ENCODE measurements around the gene KRTAP5-11. TPM values are rescaled to one million over a fixed set of nuclear protein-coding genes. Genes with fewer than 3 reads are reported as not detected.

Gene KRTAP5-11
- polyA plus RNA-seq, 2 of the 4 experiments (the other 2 are of a cell fraction): not detected

DNA sequence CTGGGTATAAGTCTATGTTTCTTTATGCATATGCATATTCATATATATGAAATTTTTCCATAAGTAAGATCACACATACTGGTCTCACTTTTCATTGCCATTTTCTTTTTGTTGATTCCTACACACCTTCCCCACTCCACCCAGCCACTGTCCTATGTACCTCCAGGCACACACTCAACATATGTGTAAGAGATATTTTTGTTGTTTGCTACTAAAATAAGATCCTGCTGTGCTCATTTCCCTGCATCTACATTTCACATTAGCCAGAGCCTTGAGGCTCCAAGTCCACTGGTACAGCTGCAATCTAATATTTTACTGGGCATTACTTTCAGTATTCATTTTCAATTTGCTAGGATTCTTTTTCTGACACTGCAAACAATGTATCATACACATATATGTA is 25.4 kb downstream of the KRTAP5-11 start:
- POLR2A ChIA-PET: no interaction called here
- no peak for ATAC-seq
- DNase-seq (ENCODE audit: low read depth in 1 of 2, low spot score in 1 of 2): no peak
- TF ChIP-seq, protein P1, sequence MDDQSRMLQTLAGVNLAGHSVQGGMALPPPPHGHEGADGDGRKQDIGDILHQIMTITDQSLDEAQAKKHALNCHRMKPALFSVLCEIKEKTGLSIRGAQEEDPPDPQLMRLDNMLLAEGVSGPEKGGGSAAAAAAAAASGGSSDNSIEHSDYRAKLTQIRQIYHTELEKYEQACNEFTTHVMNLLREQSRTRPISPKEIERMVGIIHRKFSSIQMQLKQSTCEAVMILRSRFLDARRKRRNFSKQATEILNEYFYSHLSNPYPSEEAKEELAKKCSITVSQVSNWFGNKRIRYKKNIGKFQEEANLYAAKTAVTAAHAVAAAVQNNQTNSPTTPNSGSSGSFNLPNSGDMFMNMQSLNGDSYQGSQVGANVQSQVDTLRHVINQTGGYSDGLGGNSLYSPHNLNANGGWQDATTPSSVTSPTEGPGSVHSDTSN (IDR thresholded peaks at IDR 0.05): no peak
- TF ChIP-seq CBX8 (IDR thresholded peaks at IDR 0.05) (no peak), RAD21 (conservative IDR thresholded peaks at IDR 0.05 in 1 of 2, IDR thresholded peaks at IDR 0.05 in 1 of 2) (no peak), SMC3 (IDR thresholded peaks at IDR 0.05) (no peak), SREBF2 (IDR thresholded peaks at IDR 0.05) (no peak), ESRRA (IDR thresholded peaks at IDR 0.05; ENCODE audit: borderline replicate concordance, low read length) (no peak), HEYL (CRISPR knock-in tag; IDR thresholded peaks at IDR 0.05) (no peak), POLR2A (IDR thresholded peaks at IDR 0.05; ENCODE audit: low read length) (no peak), MAZ (IDR thresholded peaks at IDR 0.05; ENCODE audit: borderline replicate concordance, low read depth, low read length) (no peak), ZFP36 (IDR thresholded peaks at IDR 0.05; ENCODE audit: borderline replicate concordance, partially characterized antibody) (no peak), MYC (IDR thresholded peaks at IDR 0.05; ENCODE audit: borderline replicate concordance, low read length) (no peak), KDM5A (IDR thresholded peaks at IDR 0.05) (no peak), RFX5 (IDR thresholded peaks at IDR 0.05) (no peak), HOXB13 (CRISPR knock-in tag; IDR thresholded peaks at IDR 0.05; ENCODE audit: low read depth) (no peak), HOXA7 (CRISPR knock-in tag; IDR thresholded peaks at IDR 0.05) (no peak)
- TF ChIP-seq, protein P2, sequence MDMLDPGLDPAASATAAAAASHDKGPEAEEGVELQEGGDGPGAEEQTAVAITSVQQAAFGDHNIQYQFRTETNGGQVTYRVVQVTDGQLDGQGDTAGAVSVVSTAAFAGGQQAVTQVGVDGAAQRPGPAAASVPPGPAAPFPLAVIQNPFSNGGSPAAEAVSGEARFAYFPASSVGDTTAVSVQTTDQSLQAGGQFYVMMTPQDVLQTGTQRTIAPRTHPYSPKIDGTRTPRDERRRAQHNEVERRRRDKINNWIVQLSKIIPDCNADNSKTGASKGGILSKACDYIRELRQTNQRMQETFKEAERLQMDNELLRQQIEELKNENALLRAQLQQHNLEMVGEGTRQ (IDR thresholded peaks at IDR 0.05): no peak
- TF ChIP-seq, protein P3, sequence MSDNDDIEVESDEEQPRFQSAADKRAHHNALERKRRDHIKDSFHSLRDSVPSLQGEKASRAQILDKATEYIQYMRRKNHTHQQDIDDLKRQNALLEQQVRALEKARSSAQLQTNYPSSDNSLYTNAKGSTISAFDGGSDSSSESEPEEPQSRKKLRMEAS (IDR thresholded peaks at IDR 0.05): no peak
- Histone ChIP-seq H3K4me2 (no peak overlapping the region), H3K4me1 (no peaks in the 10 kb centered on the region), H3K27ac (no peak overlapping the region), H3K9me3 (peaks cover 13% of the 10 kb centered on the region), H3K4me3 (no peak overlapping the region)
- CTCF ChIA-PET: interaction anchor here (0.6 kb wide), 1 partner anchor 8 kb away, joined by 3 read pairs; no protein-coding TSS in a partner anchor
- FAIRE-seq: no peak

DNA sequence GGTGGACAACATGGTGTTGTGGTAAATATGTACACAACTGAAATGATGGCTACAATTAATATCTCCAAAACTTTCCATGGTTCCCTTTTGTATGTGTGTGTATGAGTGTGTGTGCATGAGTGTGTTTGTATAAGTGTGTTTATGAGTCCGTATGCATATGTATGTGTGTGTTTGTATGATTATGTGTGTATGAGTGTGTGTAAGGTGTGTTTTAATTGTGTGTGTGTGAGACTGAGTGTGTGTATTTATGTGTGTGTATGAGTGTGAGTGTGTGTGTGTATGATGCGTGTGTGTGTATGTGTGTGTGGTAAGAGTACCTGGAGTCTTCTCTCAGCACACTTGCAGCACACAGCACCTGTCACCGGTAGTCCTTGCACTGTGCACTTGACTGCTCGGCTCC is 26.7 kb downstream of the KRTAP5-11 start:
- ATAC-seq (no peak), DNase-seq (ENCODE audit: low read depth in 1 of 2, low spot score in 1 of 2) (no peak), FAIRE-seq (no peak)
- WGBS (ENCODE audit: missing lambda C conversion rate): 62% methylated on average over 4 of the region's 4 CpGs
- ChIA-PET CTCF (no interaction called here), POLR2A (no interaction called here)
- TF ChIP-seq RCOR1 (IDR thresholded peaks at IDR 0.05; ENCODE audit: low read depth, low read length) (no peak), RAD21 (conservative IDR thresholded peaks at IDR 0.05 in 1 of 2, IDR thresholded peaks at IDR 0.05 in 1 of 2) (no peak), ZC3H11A (IDR thresholded peaks at IDR 0.05) (no peak), NR3C1 (IDR thresholded peaks at IDR 0.05) (no peak), CBX2 (IDR thresholded peaks at IDR 0.05; ENCODE audit: borderline replicate concordance, low read depth) (no peak), RNF2 (IDR thresholded peaks at IDR 0.05; ENCODE audit: borderline replicate concordance, low read depth) (no peak), FOSB (CRISPR knock-in tag; IDR thresholded peaks at IDR 0.05) (no peak), PHF8 (IDR thresholded peaks at IDR 0.05; ENCODE audit: borderline replicate concordance, low read depth) (no peak), RARB (CRISPR knock-in tag; IDR thresholded peaks at IDR 0.05) (no peak), JUN (IDR thresholded peaks at IDR 0.05) (no peak), POLR2A (IDR thresholded peaks at IDR 0.05; ENCODE audit: low read length) (no peak), CHD2 (IDR thresholded peaks at IDR 0.05; ENCODE audit: low read length, partially characterized antibody) (no peak)
- no peak overlapping the region for H3K4me3 ChIP-seq
- H3K4me1 ChIP-seq: no peaks in the 10 kb centered on the region
- H3K27ac ChIP-seq: no peak overlapping the region
- peaks cover under 1% of the 10 kb centered on the region; the same call in 1 of the 3 replicates for H3K9me3 ChIP-seq
- H3K4me2 ChIP-seq: no peak overlapping the region

All from A549 (cell line).